Lung (tissue), 12 donors: ENCODE data around the gene SMIM44. TPM values are rescaled to one million over a fixed set of nuclear protein-coding genes. Genes with fewer than 3 reads are reported as not detected.

Experiments used
- ATAC-seq: fragments of 200-7000 bp; cut with Tn5 transposase; one replicate; pipeline ENCODE4 v1.9.1; 2020; ENCODE audit warnings: moderate number of reproducible peaks; ENCODE audit not compliant: insufficient read depth, low FRiP score
- DNase-seq, 3 donors: peaks; one replicate each; pipeline ENCODE4 v3.0.0-alpha.2; 2013 to 2017
- H3K27ac ChIP-seq, 2 donors: one replicate each; pipeline ENCODE4 v1.5.1; 2013; ENCODE audit warnings: mild to moderate bottlenecking in 2 of 2, moderate library complexity in 2 of 2, control low read depth in 1 of 2, inconsistent platforms in 1 of 2, low read depth in 1 of 2, low read length in 1 of 2
- H3K27me3 ChIP-seq, 3 donors: one replicate each; pipeline ENCODE4 v1.5.1; 2013; ENCODE audit warnings: low read length in 2 of 3; ENCODE audit not compliant: control insufficient read depth in 3 of 3, insufficient read depth in 3 of 3
- H3K36me3 ChIP-seq, 4 donors: one replicate each; pipeline ENCODE4 v1.5.1; 2013; ENCODE audit warnings: low read length in 4 of 4, mild to moderate bottlenecking in 1 of 4, moderate library complexity in 1 of 4; ENCODE audit not compliant: control insufficient read depth in 4 of 4, insufficient read depth in 4 of 4
- H3K4me1 ChIP-seq, 5 donors: one replicate each; pipeline ENCODE4 v1.5.1; 2013; ENCODE audit warnings: low read length in 5 of 5, mild to moderate bottlenecking in 2 of 5, moderate library complexity in 1 of 5; ENCODE audit not compliant: control insufficient read depth in 5 of 5, insufficient read depth in 5 of 5
- H3K4me3 ChIP-seq: one replicate; pipeline ENCODE4 v1.5.1; 2013; ENCODE audit warnings: mild to moderate bottlenecking, control low read depth, moderate library complexity
- H3K9ac ChIP-seq, 2 donors: one replicate each; pipeline ENCODE4 v1.5.1; 2013; ENCODE audit warnings: low read length in 2 of 2, control low read depth in 1 of 2; ENCODE audit not compliant: insufficient read depth in 1 of 2
- H3K9me3 ChIP-seq, 4 donors: one replicate each; pipeline ENCODE4 v1.5.1; 2013; ENCODE audit warnings: low read length in 3 of 4, mild to moderate bottlenecking in 1 of 4, moderate library complexity in 1 of 4; ENCODE audit not compliant: control insufficient read depth in 4 of 4, insufficient read depth in 3 of 4
- CTCF ChIP-seq: IDR thresholded peaks from 2 replicates; pipeline ENCODE4 v1.5.1; 2012; ENCODE audit warnings: mild to moderate bottlenecking; ENCODE audit errors: control extremely low read depth, extremely low read depth
- WGBS, 2 donors: extraction: QIAGEN DNeasy Blood & Tissue Kit; methylation state at CpG; one replicate each; pipeline ENCODE4 v1.1.7; 2013; 5-methylcytosine and 5-hydroxymethylcytosine counted together
- polyA plus RNA-seq, 2 donors: library from polyadenylated mRNA; stranded (reverse); fragments of 200-250 nt; gene quantifications; one replicate each; pipeline ENCODE4 v1.2.1, GENCODE V29; 2013
- total RNA-seq, 2 donors: library from RNA; depleted of rRNA in 1 of 2; stranded (reverse); fragments of >200 nt in 1 of 2; gene quantifications; one replicate each; pipeline ENCODE4 v1.2.1, GENCODE V29; 2014 to 2021
- donor health status: control.
- donor health status: control.
- donor health status: Bipolar disorder and iron deficiency.
- donor health status: healthy.
- donor health status: DM: yes; HTN: yes; CAD: no.

Gene SMIM44
- total and polyA plus RNA-seq, 4 donors = not detected

- Histone ChIP-seq H3K9me3 (no peaks in the 10 kb centered on the region), H3K4me3 (peak overlapping the region; percentile 83), H3K4me1 (peaks cover 0 to 18% (median 5%) of the 10 kb centered on the region in 5 donors), H3K9ac (peak overlapping the region; percentile 17 to 63), H3K27me3 (no peaks in the 10 kb centered on the region), H3K36me3 (peaks cover 0 to 15% (median 9%) of the 10 kb centered on the region in 4 donors), H3K27ac (peak overlapping the region in 1 of 2 donors; percentile 15)
- 38 to 55% methylated on average over 31 of the region's 31 CpGs for WGBS, 2 donors
- ATAC-seq = no peak
- no peak for TF ChIP-seq CTCF
- DNase-seq = peak; percentile 21 to 22 (median 22)
Observed at GRCh38 chr19:3507371-3508120, 24.3 kb upstream of the SMIM44 start.

GRCh38 chr19:3506384-3507340 is 23.4 kb upstream of the SMIM44 start:
- no peak for ATAC-seq
- TF ChIP-seq CTCF = no peak
- H3K27ac ChIP-seq = peak overlapping the region; percentile 73 to 80

GRCh38 chr19:3505598-3506383 is 22.6 kb upstream of the SMIM44 start, which contains the start of gene FZR1:
Gene FZR1, plus strand, starts transcription at chr19:3506311. Its CDS starts 16,679 bp downstream, at chr19:3522990.
- ATAC-seq (peak; percentile 96), DNase-seq (peak; percentile 99 to 100 (median 99))
- Histone ChIP-seq H3K27me3 (no peaks in the 10 kb centered on the region), H3K4me1 (peaks cover 0 to 21% (median 7%) of the 10 kb centered on the region in 5 donors), H3K36me3 (peaks cover 0 to 15% (median 7%) of the 10 kb centered on the region in 4 donors), H3K9me3 (no peaks in the 10 kb centered on the region), H3K27ac (peak within 1 kb of the TSS; percentile 73 to 93), H3K4me3 (peak within 1 kb of the TSS; percentile 83), H3K9ac (peak within 1 kb of the TSS; percentile 63 to 97)
- no peak for TF ChIP-seq CTCF
- 1% methylated on average over 57 to 79 of the region's 79 CpGs for WGBS, 2 donors

More at GRCh38 chr19:3506384-3507340, 23.4 kb upstream of the SMIM44 start:
- 1% methylated on average over 51 to 69 of the region's 69 CpGs for WGBS, 2 donors
- H3K9me3 ChIP-seq = no peaks in the 10 kb centered on the region
- H3K9ac ChIP-seq = peak overlapping the region; percentile 42 to 63
- DNase-seq = peak; percentile 32 to 40 (median 37)
- H3K4me1 ChIP-seq = peaks cover 0 to 18% (median 5%) of the 10 kb centered on the region in 5 donors
- H3K27me3 ChIP-seq = no peaks in the 10 kb centered on the region
- H3K36me3 ChIP-seq = peaks cover 0 to 15% (median 9%) of the 10 kb centered on the region in 4 donors
- peak overlapping the region; percentile 83 for H3K4me3 ChIP-seq
